Measurements from ENCODE around the gene STK38. TPM values are rescaled to one million over a fixed set of nuclear protein-coding genes. Genes with fewer than 3 reads are reported as not detected.

STK38 gene
- total and polyA plus RNA-seq, 2 of the 13 experiments (the other 11 are each of a cell fraction or from before 2014, with no cell fraction given), result 10.3 to 20.7 TPM

DNA sequence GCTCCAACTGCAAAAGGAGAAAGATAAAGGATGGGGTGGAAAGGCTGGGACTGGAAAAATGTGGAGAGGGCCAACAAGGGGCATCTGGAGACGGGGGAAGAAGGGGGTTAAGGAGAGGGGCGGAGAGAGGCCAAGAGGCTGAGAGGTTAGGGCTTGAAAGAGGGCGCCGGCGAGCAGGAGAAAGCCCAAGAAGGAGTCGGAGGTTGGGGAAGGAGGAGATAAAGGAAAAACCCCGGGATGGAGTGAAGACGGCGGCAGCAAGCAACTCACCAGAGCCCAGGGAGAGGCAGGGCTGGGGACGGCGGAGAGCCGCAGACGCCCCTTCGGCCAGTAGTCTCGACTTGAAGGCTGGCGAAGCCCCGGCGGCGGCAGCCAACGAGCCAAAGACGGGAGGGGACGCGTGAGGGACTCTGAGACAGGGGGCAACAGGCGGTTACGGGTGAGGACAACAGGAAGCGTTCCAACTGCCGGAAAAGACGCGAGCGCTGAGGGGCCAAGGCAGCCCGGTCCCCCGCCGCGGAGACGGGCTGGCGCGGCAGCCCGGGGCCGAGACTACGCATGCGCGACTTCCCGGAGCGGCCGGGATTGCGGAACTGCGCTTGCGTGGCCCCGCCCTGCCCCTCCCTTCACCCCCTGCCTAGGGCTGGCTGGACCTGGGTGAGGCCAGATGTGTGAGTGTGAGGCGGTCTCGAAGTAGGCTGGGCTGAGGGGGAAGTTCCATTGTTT is at the start of gene STK38 (continued):
- TF ChIP-seq, protein P1, sequence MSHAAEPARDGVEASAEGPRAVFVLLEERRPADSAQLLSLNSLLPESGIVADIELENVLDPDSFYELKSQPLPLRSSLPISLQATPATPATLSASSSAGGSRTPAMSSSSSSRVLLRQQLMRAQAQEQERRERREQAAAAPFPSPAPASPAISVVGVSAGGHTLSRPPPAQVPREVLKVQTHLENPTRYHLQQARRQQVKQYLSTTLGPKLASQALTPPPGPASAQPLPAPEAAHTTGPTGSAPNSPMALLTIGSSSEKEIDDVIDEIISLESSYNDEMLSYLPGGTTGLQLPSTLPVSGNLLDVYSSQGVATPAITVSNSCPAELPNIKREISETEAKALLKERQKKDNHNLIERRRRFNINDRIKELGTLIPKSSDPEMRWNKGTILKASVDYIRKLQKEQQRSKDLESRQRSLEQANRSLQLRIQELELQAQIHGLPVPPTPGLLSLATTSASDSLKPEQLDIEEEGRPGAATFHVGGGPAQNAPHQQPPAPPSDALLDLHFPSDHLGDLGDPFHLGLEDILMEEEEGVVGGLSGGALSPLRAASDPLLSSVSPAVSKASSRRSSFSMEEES (CRISPR knock-in tag; IDR thresholded peaks at IDR 0.05), result peak; percentile 22; the same call in 1 of the 2 replicates
- TF ChIP-seq TBL1XR1 (IDR thresholded peaks at IDR 0.05; ENCODE audit: borderline replicate concordance, low read length, partially characterized antibody) (no peak), ZNF841 (CRISPR knock-in tag; IDR thresholded peaks at IDR 0.05; ENCODE audit: borderline replicate concordance) (no peak), ZSCAN31 (CRISPR knock-in tag; IDR thresholded peaks at IDR 0.05; ENCODE audit: low read depth) (peak; percentile 92), ZNF549 (CRISPR knock-in tag; IDR thresholded peaks at IDR 0.05) (no peak), ZNF83 (CRISPR knock-in tag; IDR thresholded peaks at IDR 0.05; ENCODE audit: borderline replicate concordance) (no peak), ZBTB7B (CRISPR knock-in tag; IDR thresholded peaks at IDR 0.05) (peak; percentile 82), PHB2 (IDR thresholded peaks at IDR 0.05; ENCODE audit: partially characterized antibody) (no peak), ZNF766 (CRISPR knock-in tag; IDR thresholded peaks at IDR 0.05; ENCODE audit: borderline replicate concordance) (no peak), ZNF44 (CRISPR knock-in tag; IDR thresholded peaks at IDR 0.05) (no peak), RAD21 (CRISPR knock-in tag; IDR thresholded peaks at IDR 0.05) (0 out of 2 replicates have a peak, but pooled peaks have one; percentile 16), MED1 (CRISPR knock-in tag; IDR thresholded peaks at IDR 0.05) (peak; percentile 51; the same call in 1 of the 2 replicates), MYC (CRISPR knock-in tag; IDR thresholded peaks at IDR 0.05; ENCODE audit: borderline replicate concordance) (peak; percentile 77; the same call in 1 of the 2 replicates), NFE2L1 (CRISPR knock-in tag; IDR thresholded peaks at IDR 0.05; ENCODE audit: borderline replicate concordance) (no peak)
- TF ChIP-seq, protein P2, sequence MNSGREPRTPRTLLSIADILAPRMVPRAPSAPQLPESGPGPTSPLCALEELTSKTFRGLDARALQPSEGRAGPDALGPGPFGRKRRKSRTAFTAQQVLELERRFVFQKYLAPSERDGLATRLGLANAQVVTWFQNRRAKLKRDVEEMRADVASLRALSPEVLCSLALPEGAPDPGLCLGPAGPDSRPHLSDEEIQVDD (CRISPR knock-in tag; IDR thresholded peaks at IDR 0.05; ENCODE audit: borderline replicate concordance), result peak; percentile 84; the same call in 1 of the 2 replicates
- TF ChIP-seq, protein P3, sequence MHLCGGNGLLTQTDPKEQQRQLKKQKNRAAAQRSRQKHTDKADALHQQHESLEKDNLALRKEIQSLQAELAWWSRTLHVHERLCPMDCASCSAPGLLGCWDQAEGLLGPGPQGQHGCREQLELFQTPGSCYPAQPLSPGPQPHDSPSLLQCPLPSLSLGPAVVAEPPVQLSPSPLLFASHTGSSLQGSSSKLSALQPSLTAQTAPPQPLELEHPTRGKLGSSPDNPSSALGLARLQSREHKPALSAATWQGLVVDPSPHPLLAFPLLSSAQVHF (CRISPR knock-in tag; IDR thresholded peaks at IDR 0.05), result no peak
- TF ChIP-seq, protein P4, sequence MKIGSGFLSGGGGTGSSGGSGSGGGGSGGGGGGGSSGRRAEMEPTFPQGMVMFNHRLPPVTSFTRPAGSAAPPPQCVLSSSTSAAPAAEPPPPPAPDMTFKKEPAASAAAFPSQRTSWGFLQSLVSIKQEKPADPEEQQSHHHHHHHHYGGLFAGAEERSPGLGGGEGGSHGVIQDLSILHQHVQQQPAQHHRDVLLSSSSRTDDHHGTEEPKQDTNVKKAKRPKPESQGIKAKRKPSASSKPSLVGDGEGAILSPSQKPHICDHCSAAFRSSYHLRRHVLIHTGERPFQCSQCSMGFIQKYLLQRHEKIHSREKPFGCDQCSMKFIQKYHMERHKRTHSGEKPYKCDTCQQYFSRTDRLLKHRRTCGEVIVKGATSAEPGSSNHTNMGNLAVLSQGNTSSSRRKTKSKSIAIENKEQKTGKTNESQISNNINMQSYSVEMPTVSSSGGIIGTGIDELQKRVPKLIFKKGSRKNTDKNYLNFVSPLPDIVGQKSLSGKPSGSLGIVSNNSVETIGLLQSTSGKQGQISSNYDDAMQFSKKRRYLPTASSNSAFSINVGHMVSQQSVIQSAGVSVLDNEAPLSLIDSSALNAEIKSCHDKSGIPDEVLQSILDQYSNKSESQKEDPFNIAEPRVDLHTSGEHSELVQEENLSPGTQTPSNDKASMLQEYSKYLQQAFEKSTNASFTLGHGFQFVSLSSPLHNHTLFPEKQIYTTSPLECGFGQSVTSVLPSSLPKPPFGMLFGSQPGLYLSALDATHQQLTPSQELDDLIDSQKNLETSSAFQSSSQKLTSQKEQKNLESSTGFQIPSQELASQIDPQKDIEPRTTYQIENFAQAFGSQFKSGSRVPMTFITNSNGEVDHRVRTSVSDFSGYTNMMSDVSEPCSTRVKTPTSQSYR (CRISPR knock-in tag; IDR thresholded peaks at IDR 0.05; ENCODE audit: borderline replicate concordance), result no peak
- TF ChIP-seq, protein P5, sequence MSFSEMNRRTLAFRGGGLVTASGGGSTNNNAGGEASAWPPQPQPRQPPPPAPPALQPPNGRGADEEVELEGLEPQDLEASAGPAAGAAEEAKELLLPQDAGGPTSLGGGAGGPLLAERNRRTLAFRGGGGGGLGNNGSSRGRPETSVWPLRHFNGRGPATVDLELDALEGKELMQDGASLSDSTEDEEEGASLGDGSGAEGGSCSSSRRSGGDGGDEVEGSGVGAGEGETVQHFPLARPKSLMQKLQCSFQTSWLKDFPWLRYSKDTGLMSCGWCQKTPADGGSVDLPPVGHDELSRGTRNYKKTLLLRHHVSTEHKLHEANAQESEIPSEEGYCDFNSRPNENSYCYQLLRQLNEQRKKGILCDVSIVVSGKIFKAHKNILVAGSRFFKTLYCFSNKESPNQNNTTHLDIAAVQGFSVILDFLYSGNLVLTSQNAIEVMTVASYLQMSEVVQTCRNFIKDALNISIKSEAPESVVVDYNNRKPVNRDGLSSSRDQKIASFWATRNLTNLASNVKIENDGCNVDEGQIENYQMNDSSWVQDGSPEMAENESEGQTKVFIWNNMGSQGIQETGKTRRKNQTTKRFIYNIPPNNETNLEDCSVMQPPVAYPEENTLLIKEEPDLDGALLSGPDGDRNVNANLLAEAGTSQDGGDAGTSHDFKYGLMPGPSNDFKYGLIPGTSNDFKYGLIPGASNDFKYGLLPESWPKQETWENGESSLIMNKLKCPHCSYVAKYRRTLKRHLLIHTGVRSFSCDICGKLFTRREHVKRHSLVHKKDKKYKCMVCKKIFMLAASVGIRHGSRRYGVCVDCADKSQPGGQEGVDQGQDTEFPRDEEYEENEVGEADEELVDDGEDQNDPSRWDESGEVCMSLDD (CRISPR knock-in tag; IDR thresholded peaks at IDR 0.05; ENCODE audit: borderline replicate concordance), result no peak
- TF ChIP-seq, protein P6, sequence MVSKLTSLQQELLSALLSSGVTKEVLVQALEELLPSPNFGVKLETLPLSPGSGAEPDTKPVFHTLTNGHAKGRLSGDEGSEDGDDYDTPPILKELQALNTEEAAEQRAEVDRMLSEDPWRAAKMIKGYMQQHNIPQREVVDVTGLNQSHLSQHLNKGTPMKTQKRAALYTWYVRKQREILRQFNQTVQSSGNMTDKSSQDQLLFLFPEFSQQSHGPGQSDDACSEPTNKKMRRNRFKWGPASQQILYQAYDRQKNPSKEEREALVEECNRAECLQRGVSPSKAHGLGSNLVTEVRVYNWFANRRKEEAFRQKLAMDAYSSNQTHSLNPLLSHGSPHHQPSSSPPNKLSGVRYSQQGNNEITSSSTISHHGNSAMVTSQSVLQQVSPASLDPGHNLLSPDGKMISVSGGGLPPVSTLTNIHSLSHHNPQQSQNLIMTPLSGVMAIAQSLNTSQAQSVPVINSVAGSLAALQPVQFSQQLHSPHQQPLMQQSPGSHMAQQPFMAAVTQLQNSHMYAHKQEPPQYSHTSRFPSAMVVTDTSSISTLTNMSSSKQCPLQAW (CRISPR knock-in tag; IDR thresholded peaks at IDR 0.05), result peak; percentile 58; the same call in 1 of the 2 replicates
